GM13976 (cell line): Measurements from ENCODE around the gene DDX56.
"Not testable (repeated sequence)": the region's sequence is repeated elsewhere in the genome, so short reads cannot be mapped to it uniquely, and the experiment has no call there.

Experiments
- DNase-seq: peaks from one replicate; pipeline ENCODE4 v3.0.0; 2012; ENCODE audit warnings: low spot score
- in situ Hi-C: fragments of 300-500 bp; cut with MboI; formaldehyde crosslinking; loops from one replicate; pipeline ENCODE4 v1.12.0; 2022; ENCODE audit warnings: low sequenced_read_pairs, mixed read lengths, inconsistent platforms; ENCODE audit not compliant: unreplicated experiment
- TF ChIP-seq, protein P1 (sequence below): IDR thresholded peaks from 2 replicates; pipeline ENCODE4 v1.5.1; 2012; ENCODE audit warnings: borderline replicate concordance, mild to moderate bottlenecking; ENCODE audit not compliant: insufficient read depth; ENCODE audit errors: extremely low read depth, missing control alignments, control extremely low read depth

Gene DDX56

DNA sequence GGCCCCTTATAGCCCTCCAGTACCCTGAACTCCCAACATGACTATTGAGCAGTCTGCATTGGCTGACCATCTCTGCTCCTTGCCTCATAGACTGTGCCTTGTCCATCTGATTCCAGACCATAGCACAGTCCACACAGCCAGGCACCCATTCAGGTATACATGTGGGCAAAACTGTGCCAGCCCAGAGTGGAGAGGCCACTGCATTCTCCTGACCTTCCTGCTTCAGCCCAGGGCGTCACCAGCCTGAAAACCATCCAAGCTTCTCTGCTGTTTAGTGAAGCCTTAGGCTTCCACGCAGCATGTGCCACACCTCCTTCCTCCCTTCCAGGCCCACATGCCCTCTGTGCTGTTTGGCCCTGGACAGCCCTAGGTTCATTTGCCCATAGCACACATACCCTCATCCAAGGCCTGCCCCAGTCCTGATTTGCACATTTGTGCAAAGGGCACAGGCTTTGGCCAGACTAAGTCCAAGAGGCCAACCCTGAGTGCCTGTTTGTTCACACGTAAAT is 10.5 kb downstream of the DDX56 start:
- TF ChIP-seq, protein P1, sequence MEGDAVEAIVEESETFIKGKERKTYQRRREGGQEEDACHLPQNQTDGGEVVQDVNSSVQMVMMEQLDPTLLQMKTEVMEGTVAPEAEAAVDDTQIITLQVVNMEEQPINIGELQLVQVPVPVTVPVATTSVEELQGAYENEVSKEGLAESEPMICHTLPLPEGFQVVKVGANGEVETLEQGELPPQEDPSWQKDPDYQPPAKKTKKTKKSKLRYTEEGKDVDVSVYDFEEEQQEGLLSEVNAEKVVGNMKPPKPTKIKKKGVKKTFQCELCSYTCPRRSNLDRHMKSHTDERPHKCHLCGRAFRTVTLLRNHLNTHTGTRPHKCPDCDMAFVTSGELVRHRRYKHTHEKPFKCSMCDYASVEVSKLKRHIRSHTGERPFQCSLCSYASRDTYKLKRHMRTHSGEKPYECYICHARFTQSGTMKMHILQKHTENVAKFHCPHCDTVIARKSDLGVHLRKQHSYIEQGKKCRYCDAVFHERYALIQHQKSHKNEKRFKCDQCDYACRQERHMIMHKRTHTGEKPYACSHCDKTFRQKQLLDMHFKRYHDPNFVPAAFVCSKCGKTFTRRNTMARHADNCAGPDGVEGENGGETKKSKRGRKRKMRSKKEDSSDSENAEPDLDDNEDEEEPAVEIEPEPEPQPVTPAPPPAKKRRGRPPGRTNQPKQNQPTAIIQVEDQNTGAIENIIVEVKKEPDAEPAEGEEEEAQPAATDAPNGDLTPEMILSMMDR = no peak
- in situ Hi-C loops = no loop called here
- no peak for DNase-seq

DNA sequence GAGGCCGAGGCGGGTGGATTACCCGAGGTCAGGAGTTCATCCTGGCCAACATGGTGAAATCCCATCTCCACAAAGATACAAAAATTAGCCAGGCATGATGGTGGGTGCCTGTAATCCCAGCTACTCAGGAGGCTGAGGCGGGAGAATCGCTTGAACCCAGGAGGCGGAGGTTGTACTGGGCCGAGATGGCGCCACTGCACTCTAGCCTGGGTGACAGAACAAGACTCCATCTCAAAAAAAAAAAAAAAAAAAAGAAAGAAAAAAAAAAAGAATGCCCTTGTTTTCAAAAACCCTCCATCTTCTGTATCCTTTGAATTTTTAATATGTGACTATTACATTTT is 11.1 kb downstream of the DDX56 start:
- in situ Hi-C loops, DNase-seq: not testable (repeated sequence)

DNA sequence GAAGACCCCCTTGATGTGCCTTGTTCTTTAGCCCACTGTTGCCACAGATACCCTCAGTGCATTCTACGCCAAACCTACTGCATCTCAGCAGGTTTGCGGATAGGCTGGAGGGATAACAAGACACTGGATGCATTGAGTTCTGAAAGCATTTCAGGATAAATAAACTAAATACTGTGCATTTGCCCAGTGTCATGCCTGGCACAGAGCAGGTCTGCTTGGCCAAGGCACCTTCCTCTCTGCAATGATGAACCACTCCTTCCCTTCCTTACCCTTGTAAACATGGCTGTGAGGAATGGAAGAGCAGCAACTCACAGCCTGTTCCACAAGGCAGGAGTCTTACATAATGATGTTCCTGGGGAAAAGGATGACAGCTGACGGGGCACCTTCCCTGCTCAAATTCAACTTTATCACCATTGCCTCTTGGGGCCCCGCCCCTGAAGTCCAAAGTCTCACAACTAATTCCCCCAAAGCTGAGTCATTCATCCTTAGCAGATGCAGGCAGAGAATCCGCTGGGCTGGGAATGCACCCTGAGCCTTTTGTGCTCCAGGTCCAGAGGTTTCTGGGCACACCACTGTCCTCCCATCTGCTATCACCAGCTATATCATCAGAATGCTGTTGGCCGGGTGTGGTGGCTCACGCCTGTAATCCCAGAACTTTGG is 11.6 kb downstream of the DDX56 start:
- TF ChIP-seq, protein P1 = no peak
- no peak for DNase-seq
- in situ Hi-C loops = no loop called here

DNA sequence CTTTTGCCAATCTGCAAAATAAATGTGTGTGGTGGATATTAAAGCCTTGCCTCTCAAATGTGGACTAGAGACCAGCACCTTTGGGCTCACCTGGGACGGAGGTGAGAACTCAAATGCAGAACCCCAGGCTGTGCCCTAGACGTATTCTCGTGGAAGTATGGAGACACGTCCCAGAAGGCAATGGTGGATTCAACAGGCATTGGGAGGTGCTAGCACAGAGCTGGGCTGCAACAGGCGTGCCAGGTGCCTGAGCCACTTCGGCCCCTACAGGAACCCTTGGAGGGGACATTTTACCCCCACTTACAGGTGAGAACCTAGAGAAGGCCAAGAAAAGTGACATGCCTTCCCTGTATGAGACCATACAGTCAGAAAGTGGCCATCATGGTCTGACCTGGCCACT is 12.2 kb downstream of the DDX56 start:
- in situ Hi-C loops = no loop called here
- TF ChIP-seq, protein P1 = no peak
- no peak for DNase-seq

DNA sequence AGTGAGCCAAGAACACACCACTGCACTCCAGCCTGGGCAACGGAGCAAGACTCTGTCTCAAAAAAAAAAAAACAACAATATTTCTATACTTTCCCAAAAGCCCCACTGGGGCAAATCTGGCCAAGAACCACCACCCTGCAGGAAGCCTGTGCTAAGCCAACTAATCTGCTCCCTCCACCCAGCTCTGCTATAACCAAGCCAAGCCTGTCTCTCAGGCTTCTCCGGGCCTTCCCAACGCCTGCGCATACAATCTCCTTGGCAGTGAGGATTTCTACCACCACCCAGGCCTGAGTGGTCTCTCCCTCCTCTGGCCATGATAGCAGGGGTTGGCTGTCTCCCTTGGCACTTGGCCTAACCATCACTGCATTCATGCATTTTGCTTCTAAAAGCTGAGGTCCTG is 14.2 kb downstream of the DDX56 start:
- DNase-seq = no peak
- in situ Hi-C loops = no loop called here
- TF ChIP-seq, protein P1 = no peak

DNA sequence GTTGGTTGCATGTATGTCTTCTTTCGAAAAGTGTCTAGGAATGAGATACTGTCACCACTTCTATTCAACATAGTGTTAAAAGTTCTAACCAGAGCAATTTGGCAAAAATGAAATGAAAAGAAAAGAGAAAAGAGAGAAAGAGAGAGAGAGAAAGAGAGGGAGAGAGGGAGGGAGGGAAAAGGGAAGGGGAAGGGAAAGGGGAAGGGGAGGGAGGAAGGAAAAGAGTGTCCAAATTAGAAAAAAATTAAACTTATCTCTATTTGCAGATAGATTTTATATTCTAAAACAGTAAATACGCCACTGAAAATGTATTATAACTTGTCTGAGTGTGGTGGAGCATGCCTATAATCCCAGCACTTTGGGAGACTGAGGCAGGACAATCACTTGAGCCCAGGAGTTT is 16.2 kb downstream of the DDX56 start:
- in situ Hi-C loops = no loop called here
- TF ChIP-seq, protein P1 = no peak
- DNase-seq = no peak

DNA sequence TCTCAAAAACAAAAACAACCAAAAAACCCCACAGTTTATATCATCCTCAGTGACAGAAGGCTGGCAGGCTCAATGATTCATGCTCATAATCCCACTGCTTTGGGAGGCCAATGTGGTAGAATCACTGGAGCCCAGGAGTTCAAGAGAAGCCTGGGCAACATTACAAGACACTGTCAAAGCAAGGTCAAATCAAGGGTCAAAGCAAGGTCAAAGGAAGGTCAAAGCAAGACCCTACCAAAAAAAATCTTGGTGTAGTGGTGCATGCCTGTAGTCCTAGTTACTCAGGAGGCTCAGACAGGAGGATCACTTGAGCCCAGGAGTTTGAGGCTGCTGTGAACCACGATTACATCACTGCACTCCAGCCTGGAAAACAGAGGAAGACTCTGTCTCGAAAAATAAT is 18.4 kb downstream of the DDX56 start:
- TF ChIP-seq, protein P1 = no peak
- DNase-seq = no peak
- in situ Hi-C loops = no loop called here

DNA sequence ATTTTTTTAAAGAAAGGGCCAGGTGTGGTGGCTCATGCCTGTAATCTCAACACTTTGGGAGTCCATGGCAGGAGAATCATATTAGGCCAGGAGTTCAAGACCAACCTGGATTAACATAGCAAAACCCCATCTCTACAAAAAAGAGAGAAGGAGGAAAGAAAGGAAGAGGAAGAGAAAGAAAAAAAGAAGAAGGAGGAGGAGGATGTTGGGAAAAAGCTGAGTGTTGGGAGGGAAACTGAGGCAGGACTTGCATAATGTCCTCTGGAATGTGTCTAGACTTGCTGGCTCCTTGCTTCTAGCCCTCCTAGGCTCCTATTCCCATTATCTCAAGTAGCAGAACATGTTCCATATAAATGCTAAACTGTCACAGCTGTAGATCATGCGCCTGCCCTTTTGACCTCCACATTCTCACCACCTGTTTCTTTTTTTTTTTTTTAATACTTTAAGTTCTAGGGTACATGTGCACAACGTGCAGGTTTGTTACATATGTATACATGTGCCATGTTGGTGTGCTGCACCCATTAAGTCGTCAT is 21.2 kb downstream of the DDX56 start:
- DNase-seq, in situ Hi-C loops: not testable (repeated sequence)
